Activated CD4-positive, CD25-positive, alpha-beta regulatory T cell (primary cell): ENCODE data around the gene TOMM6.
"Not testable (repeated sequence)": the region's sequence is repeated elsewhere in the genome, so short reads cannot be mapped to it uniquely, and the experiment has no call there.

ENCODE experiments used
- DNase-seq, 4 experiments: peaks; one replicate each; lab custom pipeline; 2025; lab: John Stamatoyannopoulos, UW

TOMM6 gene

DNA sequence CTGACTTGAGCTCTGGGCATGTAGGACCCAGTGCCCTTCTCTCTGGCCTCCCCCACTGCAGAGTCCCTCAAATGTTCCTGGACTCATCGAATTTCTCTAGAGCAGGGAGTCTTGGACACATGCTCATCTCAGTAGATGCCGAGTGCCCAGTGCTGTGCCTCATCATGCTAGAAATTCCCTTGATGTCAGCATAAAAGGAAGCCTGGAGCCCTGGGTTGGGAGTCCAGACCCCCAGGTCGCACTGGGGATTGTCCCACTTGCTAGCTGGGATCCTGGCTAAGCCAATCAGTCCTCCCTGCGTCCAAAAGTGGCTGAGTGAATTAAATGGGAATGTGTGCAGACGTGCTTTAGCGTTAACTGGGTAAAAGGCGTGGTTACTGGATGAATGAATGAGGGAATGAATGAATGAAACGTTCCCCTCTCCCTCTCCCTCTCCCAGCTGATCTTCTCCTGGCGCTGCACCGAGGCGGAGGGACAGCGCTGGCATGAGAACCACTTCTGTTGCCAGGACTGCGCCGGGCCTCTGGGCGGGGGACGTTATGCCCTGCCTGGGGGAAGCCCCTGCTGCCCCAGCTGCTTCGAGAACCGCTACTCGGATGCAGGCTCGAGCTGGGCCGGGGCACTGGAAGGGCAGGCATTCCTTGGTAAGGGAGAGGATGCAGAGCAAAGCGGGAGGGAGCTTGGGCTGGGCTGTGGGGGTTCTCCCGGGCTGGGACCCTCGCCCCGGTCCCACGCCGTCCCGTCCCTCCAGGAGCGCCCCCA, 1.6 kb upstream of the TOMM6 start:
- no peak for DNase-seq

DNA sequence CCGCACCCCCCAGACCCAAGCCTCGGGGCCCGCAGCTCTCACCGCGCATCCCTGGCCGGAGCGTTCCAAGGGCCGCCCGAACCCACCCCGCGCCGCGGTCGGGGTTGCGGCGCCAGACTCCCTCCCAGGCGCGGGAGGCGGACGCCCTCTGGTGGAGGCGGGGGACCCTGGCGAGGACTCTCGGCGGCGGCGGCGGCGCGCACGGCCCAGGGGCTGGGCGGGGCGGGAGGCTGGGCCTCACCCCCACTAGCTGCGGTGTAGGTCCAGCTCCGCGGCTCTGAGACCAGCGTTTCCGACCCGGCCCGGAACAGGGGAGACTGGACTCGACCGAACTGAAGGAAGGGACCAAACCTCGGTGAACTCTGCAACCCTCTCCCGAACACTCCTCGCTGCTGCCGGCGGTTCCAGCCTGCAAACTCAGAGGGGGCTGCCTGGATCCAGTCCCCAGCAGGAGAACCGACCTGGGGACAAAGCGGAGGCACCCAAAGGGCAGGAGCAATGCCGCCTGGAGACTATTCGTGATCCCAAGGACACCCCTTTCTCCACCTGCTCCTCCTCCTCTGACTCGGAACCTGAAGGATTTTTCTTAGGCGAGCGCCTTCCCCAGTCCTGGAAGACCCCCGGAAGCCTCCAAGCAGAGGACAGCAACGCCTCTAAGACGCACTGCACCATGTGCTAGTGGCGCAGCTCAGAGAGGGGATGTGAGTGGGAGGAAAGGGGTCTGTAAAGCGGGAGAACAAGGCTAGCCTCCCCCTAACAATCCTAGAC, 859 bp upstream of the TOMM6 start:
- DNase-seq: peak; percentile 75 to 86 (median 84)

DNA sequence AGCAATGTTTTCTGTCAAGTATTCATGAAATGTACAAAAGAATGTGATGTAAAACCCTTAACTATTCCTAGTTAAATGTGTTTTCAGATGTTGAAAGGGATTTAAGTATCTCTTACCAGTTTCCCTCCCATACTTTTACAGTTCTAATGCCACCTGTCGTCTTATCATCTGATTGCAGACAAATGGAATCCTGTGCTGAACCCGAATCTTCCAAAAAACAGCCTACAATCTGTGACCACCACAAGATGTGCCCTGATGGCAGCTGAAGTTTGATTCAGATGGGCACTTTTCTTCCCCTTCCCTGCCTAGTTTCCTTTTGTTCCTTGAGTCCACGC, 1.9 kb downstream of the TOMM6 start:
- DNase-seq: no peak

DNA sequence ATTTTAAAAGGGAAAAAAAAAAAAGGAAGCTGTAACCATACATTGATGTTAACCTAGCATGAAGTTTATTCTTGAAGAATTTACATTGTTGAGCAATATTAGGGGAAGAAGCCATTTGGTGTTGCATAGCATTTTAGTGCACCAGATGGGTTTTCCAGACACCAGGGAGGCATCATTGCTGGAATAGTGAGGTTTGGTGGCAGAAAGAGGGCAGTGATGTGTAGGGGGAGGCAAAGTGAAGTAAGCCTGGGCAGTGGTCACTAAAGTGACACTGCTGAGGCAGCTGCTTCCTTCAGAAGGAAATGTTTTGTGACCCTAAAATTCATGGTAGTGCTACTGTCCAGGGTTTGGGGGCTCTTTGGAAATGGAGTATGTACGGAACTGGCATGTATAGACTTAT, 2.6 kb downstream of the TOMM6 start:
- no peak for DNase-seq

DNA sequence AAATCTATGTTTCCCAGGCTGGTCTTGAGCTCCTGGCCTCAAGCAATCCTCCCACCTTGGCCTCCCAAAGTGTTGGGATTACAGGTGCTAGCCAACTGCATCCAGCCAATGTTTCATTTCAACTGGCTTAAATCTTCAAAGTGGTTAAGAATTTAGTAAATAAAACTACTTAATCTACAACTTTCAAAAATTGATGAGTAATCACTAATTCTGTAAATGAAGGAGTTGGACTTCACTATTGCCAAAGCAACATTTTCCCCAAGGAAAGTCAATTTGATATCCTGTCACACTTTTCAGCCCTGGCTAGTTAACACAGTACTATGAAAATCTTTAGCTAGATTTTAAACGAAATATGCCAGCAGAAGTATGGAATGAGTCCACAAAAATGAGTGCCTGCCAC, 3.8 kb downstream of the TOMM6 start:
- no peak for DNase-seq

DNA sequence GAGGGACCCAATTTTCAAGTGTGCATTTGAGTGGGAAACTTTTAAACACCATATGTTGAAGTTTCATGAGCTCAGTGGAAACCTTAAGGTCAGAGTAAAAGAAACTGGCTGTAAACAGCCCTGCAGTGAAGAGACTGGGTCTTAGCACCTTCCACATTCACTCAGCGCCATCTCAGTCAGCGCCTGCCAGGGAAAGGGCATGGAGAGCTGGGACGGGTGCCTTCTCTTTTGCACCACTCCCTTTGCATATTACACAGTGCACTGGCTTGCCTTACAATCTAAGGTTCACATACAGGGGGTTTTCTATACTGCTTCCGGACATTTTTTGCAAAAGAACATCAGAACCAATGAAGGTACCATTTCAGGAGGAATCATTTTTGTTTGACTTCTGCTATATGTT, 4.5 kb downstream of the TOMM6 start:
- DNase-seq: no peak

DNA sequence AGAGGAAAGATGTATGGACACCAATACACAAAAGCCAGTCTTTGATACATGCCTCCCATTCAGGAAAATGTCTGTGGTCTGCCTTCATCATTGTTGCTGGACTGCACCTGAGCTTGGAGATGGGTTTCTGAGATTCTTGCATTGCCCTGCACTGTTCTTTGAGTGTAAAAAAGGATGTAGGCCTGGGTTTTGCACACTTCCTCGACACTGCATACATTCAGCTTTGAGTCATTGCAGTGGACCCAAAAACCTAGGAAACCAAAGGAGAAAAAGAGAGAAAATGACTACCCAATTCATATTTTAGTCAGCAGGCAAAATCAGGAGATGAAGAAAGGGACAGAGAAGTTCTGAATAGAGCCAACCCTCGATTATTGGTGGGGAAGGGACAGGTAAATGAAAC, 9.0 kb downstream of the TOMM6 start:
- no peak for DNase-seq

DNA sequence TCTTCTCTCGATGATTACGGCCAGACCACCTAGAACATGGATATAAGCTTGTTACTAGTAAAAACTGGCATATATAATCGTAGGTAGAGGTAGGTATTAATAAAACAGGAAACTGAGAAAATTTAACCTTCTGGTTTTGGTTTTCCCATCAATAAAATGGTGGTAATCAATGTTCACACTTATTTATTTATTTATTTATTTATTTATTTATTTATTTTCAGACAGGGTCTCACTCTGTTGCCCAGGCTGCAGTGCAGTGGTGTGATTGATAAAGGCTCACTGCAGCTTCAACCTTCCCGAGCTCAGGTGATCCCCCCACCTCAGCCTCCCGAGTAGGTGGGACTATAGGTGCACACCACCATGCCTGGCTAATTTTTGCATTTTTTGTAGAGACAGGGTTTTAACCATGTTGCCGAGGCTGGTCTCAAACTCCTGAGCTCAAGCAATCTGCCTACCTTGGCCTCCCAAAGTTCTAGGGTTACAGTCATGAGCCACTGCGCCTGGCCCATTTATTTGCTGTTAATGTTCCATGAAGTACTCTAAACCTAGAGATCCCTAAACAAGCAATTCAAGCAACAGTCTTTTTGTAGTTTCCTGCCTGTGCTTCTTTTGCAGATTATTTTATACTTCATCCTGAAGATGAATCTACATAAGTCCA, 11.5 kb downstream of the TOMM6 start:
- no peak for DNase-seq

DNA sequence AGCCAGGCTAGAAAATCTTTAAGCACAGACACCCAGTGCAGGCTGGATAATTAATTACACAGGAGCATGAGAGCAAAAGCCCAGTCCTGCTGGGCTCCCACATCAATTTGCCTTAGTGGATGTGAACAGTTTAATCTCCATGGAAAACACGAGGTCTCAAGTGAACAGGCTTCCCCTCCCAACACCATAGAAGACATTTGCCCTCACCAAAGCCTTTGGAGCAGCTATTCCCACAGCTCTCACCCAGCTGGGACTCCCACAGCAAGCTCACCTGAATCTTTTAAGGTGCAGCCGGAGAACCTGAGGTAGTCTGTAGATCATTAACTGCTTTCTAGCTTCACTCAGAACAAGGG, 12.0 kb downstream of the TOMM6 start:
- no peak for DNase-seq

DNA sequence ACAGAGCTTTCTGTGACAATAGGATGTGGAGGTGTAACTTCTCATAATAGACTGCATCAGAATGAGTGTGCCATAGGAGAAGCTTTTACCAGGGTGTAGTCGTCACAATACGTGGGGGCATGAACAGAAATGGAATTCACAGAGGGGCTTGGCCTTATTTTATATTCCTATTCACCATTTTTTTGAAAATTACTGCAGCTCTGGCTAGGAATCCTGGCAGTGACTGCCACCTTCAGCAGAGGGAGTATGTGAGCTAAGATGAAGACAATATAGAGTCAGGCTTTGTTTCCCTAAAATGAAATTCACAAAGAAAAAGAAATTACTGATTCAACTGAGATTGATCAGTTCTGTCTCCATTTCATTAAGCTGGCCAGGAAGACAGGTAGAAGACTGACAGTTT, 13.9 kb downstream of the TOMM6 start:
- DNase-seq: no peak

DNA sequence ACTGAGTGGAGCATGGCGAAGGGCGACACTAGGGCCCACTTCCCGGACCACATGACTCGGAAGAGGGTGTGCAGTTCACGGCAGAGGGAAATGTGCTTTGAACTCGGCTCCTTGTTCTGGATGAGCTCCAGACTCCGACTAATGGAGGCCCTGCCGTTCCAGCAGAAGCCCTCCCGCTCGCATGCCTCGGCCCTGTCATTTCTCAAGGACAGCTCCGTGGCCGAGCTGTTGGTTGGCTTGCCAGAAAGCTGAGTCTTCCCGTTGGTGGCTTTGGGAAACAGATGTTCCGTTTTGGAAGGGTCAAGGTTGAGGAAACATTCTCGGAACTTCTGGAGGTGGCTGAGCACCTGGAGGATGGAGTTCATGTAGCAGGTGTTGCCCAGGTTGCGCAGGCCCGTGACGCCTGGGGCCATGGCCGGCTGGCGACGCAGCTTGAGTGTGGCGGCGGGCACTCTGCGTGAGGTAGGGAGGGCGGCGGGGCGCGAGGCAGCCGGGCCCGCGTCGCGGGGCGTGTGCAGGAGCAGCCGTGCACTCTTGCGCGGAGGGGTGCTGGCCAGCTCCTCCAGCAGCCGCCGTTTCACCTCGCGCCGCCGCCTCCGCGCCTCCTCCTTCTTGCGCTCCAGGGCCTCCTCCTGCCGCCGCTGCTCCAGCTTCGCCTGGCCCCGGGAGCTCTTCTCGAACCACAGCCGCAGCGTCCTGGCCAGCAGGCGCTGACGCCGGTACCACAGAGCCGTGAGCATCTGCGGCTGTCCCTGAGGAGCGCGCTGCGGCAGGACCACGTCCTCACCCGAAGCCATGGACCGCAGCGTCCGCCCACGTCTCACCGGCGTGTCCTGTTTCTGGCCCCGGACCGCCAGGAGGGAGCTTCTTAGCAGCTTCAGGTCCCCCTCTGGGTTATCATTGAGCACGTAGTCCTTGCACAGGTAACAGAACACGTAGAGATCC, 18.6 kb downstream of the TOMM6 start:
- no peak for DNase-seq

DNA sequence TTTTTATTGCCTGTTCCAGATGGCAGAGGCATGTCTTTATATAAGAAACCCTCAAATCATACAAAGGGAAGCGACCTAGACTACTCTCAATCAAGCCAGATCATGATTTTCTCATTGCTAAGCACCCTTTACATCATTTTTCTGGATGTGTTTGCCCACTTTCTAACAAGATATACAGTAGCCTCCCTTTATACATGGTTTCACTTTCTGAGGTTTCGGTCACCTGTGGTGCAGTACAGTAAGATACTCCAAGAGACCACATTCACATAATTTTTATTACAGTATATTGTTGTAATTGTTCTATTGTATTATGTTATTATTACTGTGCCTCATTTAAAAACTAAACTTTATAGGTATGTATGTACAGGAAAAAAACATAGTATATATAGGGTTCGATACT, 23.6 kb downstream of the TOMM6 start:
- no peak for DNase-seq

DNA sequence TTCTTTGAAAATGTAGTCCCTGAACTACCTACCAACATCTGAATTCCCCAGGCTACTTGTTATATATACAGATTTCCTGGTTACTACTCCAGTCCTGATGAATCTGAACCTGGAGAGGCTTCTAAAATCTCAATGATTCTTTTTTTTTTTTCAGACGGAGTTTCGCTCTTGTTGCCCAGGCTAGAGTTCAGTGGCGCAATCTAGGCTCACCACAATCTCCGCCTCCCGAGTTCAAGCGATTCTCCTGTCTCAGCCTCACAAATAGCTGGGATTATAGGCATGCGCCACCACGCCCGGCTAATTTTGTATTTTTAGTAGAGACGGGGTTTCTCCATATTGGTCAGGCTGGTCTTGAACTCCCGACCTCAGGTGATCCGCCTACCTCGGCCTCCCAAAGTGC, 24.5 kb downstream of the TOMM6 start:
- not testable (repeated sequence) for DNase-seq

DNA sequence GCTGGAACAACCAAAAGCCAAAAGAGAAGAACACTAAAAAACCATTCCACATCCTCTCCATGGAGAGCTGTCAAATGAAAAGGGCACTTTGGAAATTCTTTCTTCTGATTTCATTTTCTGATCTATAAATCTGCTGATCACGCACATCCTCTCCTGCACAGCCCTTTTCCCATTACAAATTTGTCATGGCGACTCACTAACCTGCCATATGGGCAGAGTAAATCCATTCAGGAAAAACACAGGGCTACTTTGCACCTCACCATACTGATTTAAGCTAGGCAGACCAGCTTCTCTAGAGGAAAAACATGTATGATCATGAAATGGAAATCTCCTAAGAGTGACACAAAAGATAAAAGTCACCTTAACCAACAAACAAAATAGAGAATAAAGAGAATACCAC, 26.0 kb downstream of the TOMM6 start:
- DNase-seq: no peak

DNA sequence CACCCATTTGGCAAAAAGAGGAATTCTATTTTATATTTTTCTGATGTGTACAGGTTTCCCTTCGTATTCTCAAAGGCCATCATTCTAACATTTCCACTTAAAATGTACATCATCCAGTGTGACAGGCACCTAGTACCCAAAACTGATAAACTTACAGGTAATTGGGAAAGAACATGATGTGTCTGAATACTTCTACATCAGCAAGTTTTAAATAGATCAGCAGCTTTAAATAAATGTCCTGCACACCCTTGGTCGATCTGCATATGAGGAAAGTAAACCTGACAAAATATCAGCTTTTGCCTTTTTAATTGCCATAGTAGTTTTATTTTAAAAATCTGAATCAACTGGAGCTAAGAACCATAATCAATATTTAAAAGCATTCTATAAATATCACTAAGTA, 26.5 kb downstream of the TOMM6 start:
- DNase-seq: no peak

DNA sequence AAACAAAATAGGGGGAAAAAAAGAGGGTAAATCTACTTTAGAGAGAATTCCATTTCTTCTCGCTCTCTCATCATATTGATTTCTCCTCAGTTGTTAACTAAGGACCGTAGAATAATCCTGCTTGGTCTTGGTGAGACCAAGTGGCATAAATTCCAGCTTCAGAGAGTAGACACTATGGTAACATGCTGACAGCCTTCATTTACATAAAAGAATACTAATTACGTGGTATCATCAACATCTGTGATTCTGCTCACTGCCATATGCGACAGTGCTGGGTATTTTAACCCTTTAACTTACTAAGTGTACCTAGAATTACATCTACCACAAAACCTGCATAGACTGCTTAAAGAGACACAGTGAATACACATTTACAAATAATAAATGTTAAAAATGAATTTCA, 27.1 kb downstream of the TOMM6 start:
- DNase-seq: no peak

DNA sequence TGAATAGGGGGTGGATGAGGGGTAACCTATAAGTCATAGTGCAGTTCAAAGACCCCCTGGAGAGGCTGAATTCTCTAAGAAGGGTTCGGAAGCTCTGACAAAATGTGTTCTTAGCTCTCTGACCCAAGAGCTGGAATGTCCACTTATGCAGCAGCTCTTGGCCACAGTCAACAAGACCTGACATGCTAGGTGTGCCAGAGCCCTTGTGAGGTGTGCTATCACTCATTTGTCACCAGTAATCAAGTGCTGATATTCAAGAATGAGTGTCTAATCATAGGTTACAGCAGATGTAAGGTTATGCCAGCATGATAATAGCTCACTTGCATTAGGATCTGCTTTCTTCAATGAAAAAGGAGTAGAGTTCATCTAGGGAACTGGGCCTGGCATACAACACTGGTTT, 28.1 kb downstream of the TOMM6 start:
- DNase-seq: no peak

DNA sequence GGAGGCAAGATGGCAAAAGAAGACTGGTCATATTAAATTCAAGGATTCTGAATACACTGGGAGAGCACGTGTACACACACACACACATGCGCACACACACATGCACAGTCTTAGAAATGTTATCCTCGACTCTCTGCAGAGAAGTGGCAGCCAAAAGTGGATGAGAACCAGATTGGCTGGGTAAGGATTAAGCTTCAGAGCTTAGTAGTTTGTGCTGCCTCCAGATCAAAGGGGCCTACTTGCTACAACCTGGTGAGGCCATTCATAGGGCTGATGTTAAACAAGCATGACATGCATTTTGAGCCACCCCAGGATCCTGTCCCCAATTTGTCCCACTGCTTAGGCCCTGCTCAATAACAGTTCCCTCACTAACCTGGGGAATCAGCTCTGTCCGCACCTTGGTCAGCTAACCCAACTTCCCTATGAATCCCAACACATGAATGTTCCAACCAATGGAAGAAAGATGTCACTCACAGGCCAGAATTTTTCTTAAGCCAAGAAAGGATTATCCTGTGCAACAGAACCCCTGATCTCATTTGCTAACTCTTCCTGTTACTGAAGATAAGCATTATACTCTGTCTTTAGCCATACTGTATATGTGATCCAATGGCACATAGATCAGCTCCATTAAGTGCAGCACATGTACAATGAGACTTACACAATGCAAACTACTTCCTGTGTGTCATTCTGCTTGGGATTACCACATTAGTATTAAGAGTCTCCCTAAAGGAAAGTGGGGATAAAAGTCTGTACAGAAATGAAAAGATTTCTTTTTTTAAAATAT, 31.0 kb downstream of the TOMM6 start:
- DNase-seq: no peak

DNA sequence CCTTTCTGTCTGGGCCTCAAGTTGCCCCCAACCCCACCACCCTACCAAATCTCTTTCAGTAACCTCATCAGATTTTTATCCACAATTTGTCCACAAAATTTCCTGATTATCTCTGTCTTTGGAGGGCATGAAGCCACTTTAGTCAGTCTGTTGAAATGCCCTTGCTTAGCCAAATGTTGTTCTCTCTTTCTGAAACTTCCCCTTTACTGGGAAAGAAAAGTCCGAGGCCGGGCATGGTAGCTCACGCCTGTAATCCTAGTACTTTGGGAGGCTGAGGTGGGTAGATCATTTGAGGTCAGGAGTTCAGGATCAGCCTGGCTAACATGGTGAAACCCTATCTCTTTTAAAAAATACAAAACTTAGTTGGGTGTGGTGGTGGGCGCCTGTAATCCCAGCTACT, 33.8 kb downstream of the TOMM6 start:
- DNase-seq: no peak

DNA sequence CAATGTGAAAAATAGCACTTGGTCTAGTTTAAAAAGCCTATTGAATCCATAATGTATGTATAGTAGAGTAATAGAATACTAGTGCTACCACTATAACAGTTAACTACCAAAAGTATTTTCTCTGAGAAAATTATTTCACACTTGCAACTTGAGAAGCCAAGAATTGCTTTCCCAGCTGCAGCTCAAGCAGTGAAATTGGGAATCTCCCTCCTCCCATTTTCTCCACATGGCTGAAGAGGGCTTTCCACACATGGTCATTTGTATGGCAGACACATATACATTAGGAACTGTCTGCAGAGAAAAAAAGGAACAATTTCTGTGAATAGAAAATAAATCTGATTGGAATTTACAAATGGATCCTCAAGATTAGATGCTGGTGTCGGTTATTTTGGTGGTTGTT, 34.5 kb downstream of the TOMM6 start:
- DNase-seq: no peak

DNA sequence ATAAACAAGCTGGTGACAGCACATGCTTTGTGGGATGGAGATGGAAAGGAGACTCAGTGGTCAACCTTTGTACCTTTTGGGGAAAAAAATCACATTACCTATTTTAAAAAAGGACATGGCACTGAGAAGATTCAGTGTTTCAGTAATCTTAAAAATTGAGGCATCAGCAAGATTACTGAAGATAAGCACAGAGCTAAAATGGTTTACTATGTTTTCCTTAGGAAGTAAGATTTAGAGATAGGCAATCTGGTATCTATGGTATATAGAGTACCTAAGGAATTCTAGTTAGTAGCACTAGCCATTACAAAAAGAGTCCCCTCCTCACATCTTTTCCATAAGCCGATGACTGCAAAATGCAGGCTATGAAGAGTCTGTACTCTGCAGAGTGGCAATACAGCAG, 35.7 kb downstream of the TOMM6 start:
- no peak for DNase-seq
